AG10803 (cell line): ENCODE results near the gene FAM117A.
A peak's percentile ranks its signal among the peaks of the same experiment; 100 is the strongest.

ENCODE experiments used
- DNase-seq: peaks from one replicate; pipeline ENCODE4 v3.0.0; 2010; ENCODE audit warnings: low read depth
- H3K4me3 ChIP-seq: 2 replicates; pipeline ENCODE4 v1.5.1; 2011; ENCODE audit warnings: mild to moderate bottlenecking, low read length, control low read depth
- CTCF ChIP-seq: conservative IDR thresholded peaks from 2 replicates; pipeline ENCODE4 v1.5.1; 2011; ENCODE audit warnings: mild to moderate bottlenecking, low read length, control low read depth, inconsistent platforms

FAM117A gene

GRCh38 chr17:49695698-49696232 is 68.2 kb downstream of the FAM117A start:
- no peak for TF ChIP-seq CTCF
- DNase-seq: no peak
- no peak overlapping the region for H3K4me3 ChIP-seq

GRCh38 chr17:49694847-49695697 is 68.9 kb downstream of the FAM117A start:
- peak; percentile 91 for TF ChIP-seq CTCF
- no peak overlapping the region for H3K4me3 ChIP-seq
- peak; percentile 16 for DNase-seq

- no peak for TF ChIP-seq CTCF
- no peak for DNase-seq
- H3K4me3 ChIP-seq: no peak overlapping the region
Measured at GRCh38 chr17:49692751-49693150, 71.2 kb downstream of the FAM117A start.

GRCh38 chr17:49691677-49692191 is 72.2 kb downstream of the FAM117A start:
- no peak for TF ChIP-seq CTCF
- no peak for DNase-seq
- no peak overlapping the region for H3K4me3 ChIP-seq

GRCh38 chr17:49691086-49691676 is 72.8 kb downstream of the FAM117A start:
- TF ChIP-seq CTCF: no peak
- no peak overlapping the region for H3K4me3 ChIP-seq
- DNase-seq: no peak

- DNase-seq: no peak
- no peak for TF ChIP-seq CTCF
- no peak overlapping the region for H3K4me3 ChIP-seq
Measured at GRCh38 chr17:49690256-49690655, 73.7 kb downstream of the FAM117A start.
